GM12878 (cell line): Measurements from ENCODE around the gene NFATC1. TPM values are rescaled to one million over a fixed set of nuclear protein-coding genes. Genes with fewer than 3 reads are reported as not detected.

Source experiments
- ATAC-seq: fragments of 200-7000 bp; cut with Tn5 transposase; 3 replicates; pipeline ENCODE4 v1.9.1; 2020; ENCODE audit warnings: mild to moderate bottlenecking, moderate library complexity
- BruUV-seq: library from RNA; stranded (reverse); fragments of 400-500 nt; replicated peaks from 2 replicates; lab custom pipeline; 2021; lab: Mats Ljungman, UMichigan
- CTCF ChIA-PET: fragments of 300-600 bp; sonication (Branson Sonifier 250); formaldehyde crosslinking; extraction: SDS; loops from one replicate; lab custom pipeline; 2021; ENCODE audit warnings: inconsistent platforms; lab: Yijun Ruan, JAX
- POLR2A ChIA-PET: fragments of 350-600 bp; formaldehyde crosslinking; extraction: SDS; loops from one replicate; lab custom pipeline; 2021; ENCODE audit warnings: inconsistent platforms; lab: Charles Lee
- RAD21 ChIA-PET: fragments of 300-600 bp; sonication (Branson Sonifier 250); formaldehyde crosslinking; loops from one replicate; lab custom pipeline; 2023; ENCODE audit warnings: antibody characterized with exemption; ENCODE audit not compliant: unreplicated experiment; lab: Charles Lee
- SMC1A ChIA-PET: fragments of 300-600 bp; sonication (Branson Sonifier 250); formaldehyde crosslinking; loops from one replicate; lab custom pipeline; 2023; ENCODE audit not compliant: unreplicated experiment, uncharacterized antibody; lab: Charles Lee
- DNase-seq: peaks from one replicate; pipeline ENCODE4 v3.0.0-alpha.2; 2011; ENCODE audit warnings: low read depth, low spot score
- FAIRE-seq: peaks from 3 replicates; lab custom pipeline; 2011; peaks lifted over from hg19 to GRCh38; lab: Jason Lieb, UNC
- H2AFZ ChIP-seq: 2 replicates; pipeline ENCODE4 v1.6.0; 2011; ENCODE audit warnings: low read depth, low read length, control low read depth; ENCODE audit not compliant: control insufficient read depth
- H3K27ac ChIP-seq: 2 replicates; pipeline ENCODE4 v1.5.1; 2011; ENCODE audit warnings: control low read depth; ENCODE audit not compliant: control insufficient read depth, insufficient read depth
- H3K27me3 ChIP-seq, 2 experiments: replicated peaks in 1 of 2; 2 replicates each; pipeline versions ENCODE4 v1.6.0 to v1.6.1; 2011; ENCODE audit warnings: low read length in 1 of 2; ENCODE audit not compliant: control insufficient read depth in 2 of 2, insufficient read depth in 2 of 2
- H3K36me3 ChIP-seq, 2 experiments: 2 replicates each; pipeline ENCODE4 v1.5.1; 2011; ENCODE audit warnings: low read length in 1 of 2; ENCODE audit not compliant: control insufficient read depth in 2 of 2, insufficient read depth in 2 of 2
- H3K4me1 ChIP-seq: 2 replicates; pipeline ENCODE4 v1.6.1; 2011; ENCODE audit warnings: mild to moderate bottlenecking, low read length, moderate library complexity, mixed read lengths; ENCODE audit not compliant: control insufficient read depth, insufficient read depth
- H3K4me2 ChIP-seq: 2 replicates; pipeline ENCODE4 v1.6.0; 2011; ENCODE audit warnings: control low read depth; ENCODE audit not compliant: control insufficient read depth, insufficient read depth
- H3K4me3 ChIP-seq: fragments of 200-600 bp; sonication (generic); 2 replicates; pipeline ENCODE4 v1.5.1; 2016
- H3K79me2 ChIP-seq: 2 replicates; pipeline ENCODE4 v1.6.0; 2011; ENCODE audit warnings: low read length; ENCODE audit not compliant: control insufficient read depth, insufficient read depth
- H3K9ac ChIP-seq: 2 replicates; pipeline ENCODE4 v1.8.0; 2011; ENCODE audit warnings: low read length, control low read depth, mixed read lengths; ENCODE audit not compliant: control insufficient read depth, insufficient read depth
- H3K9me3 ChIP-seq: replicated peaks from 3 replicates; pipeline ENCODE4 v1.5.1; 2011; ENCODE audit warnings: mild to moderate bottlenecking, low read length; ENCODE audit not compliant: control insufficient read depth, insufficient read depth
- H4K20me1 ChIP-seq: 2 replicates; pipeline ENCODE4 v1.6.0; 2011; ENCODE audit not compliant: control insufficient read depth, insufficient read depth
- ASH2L ChIP-seq: fragments of 300-600, 200-600 bp; sonication (generic); IDR thresholded peaks from 2 replicates; pipeline ENCODE4 v1.6.1; 2017; ENCODE audit warnings: low read depth, mild to moderate bottlenecking, borderline replicate concordance
- ATF7 ChIP-seq: fragments of 450-650 bp; IDR thresholded peaks from 2 replicates; pipeline ENCODE4 v1.6.1; 2016; ENCODE audit warnings: low read depth, mild to moderate bottlenecking
- BCL11A ChIP-seq: IDR thresholded peaks from 2 replicates; pipeline ENCODE4 v1.6.1; 2011; ENCODE audit warnings: low read depth, low read length
- CREM ChIP-seq: IDR thresholded peaks from 2 replicates; pipeline ENCODE4 v1.6.1; 2014; ENCODE audit warnings: antibody characterized with exemption, low read depth
- EED ChIP-seq: sonication (generic); IDR thresholded peaks from 2 replicates; pipeline ENCODE4 v1.6.1; 2016; ENCODE audit warnings: antibody characterized with exemption, low read depth
- HSF1 ChIP-seq: fragments of 150-350 bp; IDR thresholded peaks from 2 replicates; pipeline ENCODE4 v1.6.1; 2014; ENCODE audit warnings: mild to moderate bottlenecking, low read depth, low read length
- KLF5 ChIP-seq: fragments of 450-650 bp; IDR thresholded peaks from 2 replicates; pipeline ENCODE4 v1.6.1; 2014; ENCODE audit warnings: mild to moderate bottlenecking; ENCODE audit not compliant: partially characterized antibody
- LARP7 ChIP-seq: fragments of 450-650 bp; IDR thresholded peaks from 2 replicates; pipeline ENCODE4 v1.6.1; 2017; ENCODE audit warnings: mild to moderate bottlenecking
- MTA2 ChIP-seq: fragments of 450-650 bp; IDR thresholded peaks from 2 replicates; pipeline ENCODE4 v1.6.1; 2016; ENCODE audit warnings: low read depth, mild to moderate bottlenecking, moderate library complexity
- NR2F1 ChIP-seq: fragments of 450-650 bp; conservative IDR thresholded peaks from 2 replicates; pipeline ENCODE4 v1.6.1; 2017; ENCODE audit warnings: mild to moderate bottlenecking
- PML ChIP-seq: IDR thresholded peaks from 2 replicates; pipeline ENCODE4 v1.6.1; 2012; ENCODE audit warnings: low read length, inconsistent platforms
- POLR2AphosphoS2 ChIP-seq: IDR thresholded peaks from 2 replicates; pipeline ENCODE4 v1.6.1; 2011; ENCODE audit warnings: low read depth, mild to moderate bottlenecking, low read length, improper control_type of control experiment, moderate library complexity
- RAD51 ChIP-seq: fragments of 450-650 bp; IDR thresholded peaks from 2 replicates; pipeline ENCODE4 v1.6.1; 2016; ENCODE audit warnings: moderate library complexity, mild to moderate bottlenecking, inconsistent platforms
- SIX5 ChIP-seq: IDR thresholded peaks from 2 replicates; pipeline ENCODE4 v1.6.1; 2011; ENCODE audit warnings: mild to moderate bottlenecking, low read depth, low read length, moderate library complexity; ENCODE audit not compliant: severe bottlenecking
- SRF ChIP-seq, 2 experiments: IDR thresholded peaks; 2 replicates each; pipeline ENCODE4 v1.6.1; 2011; ENCODE audit warnings: low read depth in 2 of 2, low read length in 2 of 2, mild to moderate bottlenecking in 1 of 2, moderate library complexity in 1 of 2
- STAT3 ChIP-seq: IDR thresholded peaks from 2 replicates; pipeline ENCODE4 v1.6.1; 2011; ENCODE audit warnings: low read depth, low read length, improper control_type of control experiment
- USF2 ChIP-seq: IDR thresholded peaks from 2 replicates; pipeline ENCODE4 v1.6.1; 2011; ENCODE audit warnings: low read depth, low read length, improper control_type of control experiment, borderline replicate concordance
- ZBTB33 ChIP-seq: fragments of 450-650 bp; IDR thresholded peaks from 2 replicates; pipeline ENCODE4 v1.6.1; 2017; ENCODE audit warnings: mild to moderate bottlenecking
- WGBS: methylation state at CpG from one replicate; pipeline ENCODE4 v1.1.6; 2016; ENCODE audit warnings: low lambda C conversion rate; ENCODE audit not compliant: insufficient replicate concordance, insufficient coverage; ENCODE audit errors: missing lambda C conversion rate; 5-methylcytosine and 5-hydroxymethylcytosine counted together
- in situ Hi-C: fragments of 300-500 bp; cut with MboI; formaldehyde crosslinking; loops from 9 replicates; pipeline ENCODE4 v1.14.3; 2018; ENCODE audit warnings: mixed read lengths
- intact Hi-C: fragments of 100-400 bp; cut with micrococcal nuclease; formaldehyde crosslinking; loops from one replicate; pipeline ENCODE4 v1.14.2; 2022; ENCODE audit not compliant: unreplicated experiment
- polyA plus RNA-seq, 11 experiments: library from polyadenylated mRNA; depleted of rRNA in 4 of 11; unstranded in 6 of 11; stranded (reverse) in 5 of 11; fragments of >200 nt; fragmentation: Nextera tagmentation in 4 of 11; fragmentation: Illumina TruSeq in 1 of 11; extraction: Ambion mirVana in 4 of 11; extraction: Trizol in 1 of 11; gene quantifications; 1 replicate in 1 of 11; 2 replicates in 10 of 11; pipeline versions ENCODE4 v1.2.1 to v1.2.3, GENCODE V29; 2011 to 2016; ENCODE audit warnings: inconsistent platforms in 2 of 11, missing spikeins in 2 of 11, low read depth in 1 of 11
- total RNA-seq, 4 experiments: library from RNA; depleted of rRNA in 3 of 4; stranded (reverse); fragments of >200 nt in 3 of 4; fragmentation: Illumina TruSeq in 1 of 4; extraction: Trizol in 1 of 4; gene quantifications; 2 replicates each; pipeline versions ENCODE4 v1.2.1 to v1.2.3, GENCODE V29; 2013 to 2021
- TF ChIP-seq, protein P1 (sequence below): IDR thresholded peaks from 2 replicates; pipeline ENCODE4 v1.6.1; 2011; ENCODE audit warnings: mild to moderate bottlenecking, low read depth, low read length, moderate library complexity; ENCODE audit not compliant: insufficient replicate concordance

NFATC1 gene
- total and polyA plus RNA-seq, 10 of the 15 experiments (the other 5 are each of a cell fraction or from before 2014, with no cell fraction given) = 0.84 to 20.8 (median 5.1) TPM

DNA sequence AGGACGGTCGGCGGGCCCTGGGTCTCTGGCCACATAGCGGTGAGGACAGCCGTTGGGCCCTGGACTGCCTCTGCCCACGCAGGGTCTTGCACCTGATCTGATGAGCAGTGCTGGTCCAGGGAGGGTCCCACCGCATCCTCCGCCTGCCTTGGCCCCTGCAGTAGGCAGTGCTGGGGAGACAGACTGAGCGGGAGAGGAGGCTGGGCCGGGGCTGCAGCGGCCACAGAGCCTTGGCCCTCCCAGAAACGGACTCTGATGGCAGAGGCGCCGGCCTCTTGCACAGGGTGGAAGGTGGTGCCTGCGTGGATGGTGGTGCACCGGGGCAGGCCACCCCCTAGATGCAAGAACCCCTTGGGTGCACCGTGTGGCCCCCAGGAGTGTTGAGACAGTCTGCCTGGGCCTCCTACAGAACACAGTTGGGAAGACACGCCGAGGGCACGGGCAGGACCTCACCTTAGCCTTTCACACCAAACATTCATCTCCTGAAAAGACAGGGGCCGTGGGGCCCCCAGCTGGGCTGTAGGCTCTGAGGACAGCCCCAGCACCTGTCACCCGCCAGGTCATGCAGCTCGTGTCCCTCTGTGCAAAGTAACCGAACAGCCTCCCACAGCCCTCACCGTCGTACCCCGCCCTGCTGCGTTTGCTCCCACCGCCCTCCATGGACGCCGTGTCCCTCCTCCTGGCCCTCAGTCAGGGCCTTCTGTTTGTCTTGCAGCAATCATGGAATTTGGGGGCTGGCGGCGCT lies 36.8 kb downstream of the NFATC1 start:
- no peaks in the 10 kb centered on the region for H3K27me3 ChIP-seq
- TF ChIP-seq ATF7 (no peak), HSF1 (no peak), STAT3 (no peak), USF2 (no peak), PML (no peak), CREM (no peak), SIX5 (no peak), ASH2L (no peak), LARP7 (no peak), MTA2 (no peak), RAD51 (no peak), ZBTB33 (no peak), EED (no peak), BCL11A (no peak), SRF (IDR thresholded peaks at IDR 0.05; ENCODE audit: low read depth in 2 of 2, low read length in 2 of 2) (no peak), NR2F1 (no peak), KLF5 (no peak), POLR2AphosphoS2 (no peak)
- TF ChIP-seq, protein P1, sequence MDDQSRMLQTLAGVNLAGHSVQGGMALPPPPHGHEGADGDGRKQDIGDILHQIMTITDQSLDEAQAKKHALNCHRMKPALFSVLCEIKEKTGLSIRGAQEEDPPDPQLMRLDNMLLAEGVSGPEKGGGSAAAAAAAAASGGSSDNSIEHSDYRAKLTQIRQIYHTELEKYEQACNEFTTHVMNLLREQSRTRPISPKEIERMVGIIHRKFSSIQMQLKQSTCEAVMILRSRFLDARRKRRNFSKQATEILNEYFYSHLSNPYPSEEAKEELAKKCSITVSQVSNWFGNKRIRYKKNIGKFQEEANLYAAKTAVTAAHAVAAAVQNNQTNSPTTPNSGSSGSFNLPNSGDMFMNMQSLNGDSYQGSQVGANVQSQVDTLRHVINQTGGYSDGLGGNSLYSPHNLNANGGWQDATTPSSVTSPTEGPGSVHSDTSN = no peak
- peaks cover 15% of the 10 kb centered on the region for H3K4me1 ChIP-seq
- H3K27ac ChIP-seq = no peak overlapping the region
- ChIA-PET SMC1A (interaction anchor here (0.9 kb wide), 1 partner anchor 33 kb away, joined by 3 read pairs; no protein-coding TSS in a partner anchor), RAD21 (no interaction called here), POLR2A (no interaction called here), CTCF (no interaction called here)
- intact Hi-C loops = no loop called here
- no peak overlapping the region for H2AFZ ChIP-seq
- ATAC-seq (no peak), FAIRE-seq (no peak), DNase-seq (no peak)
- BruUV-seq = no TSS peak
- no peaks in the 10 kb centered on the region; the same call in 2 of the 3 replicates for H3K9me3 ChIP-seq
- no peak overlapping the region for H3K4me2 ChIP-seq
- H3K36me3 ChIP-seq = peaks cover 0 to 10% of the 10 kb centered on the region in 2 experiments; a peak in 3 of 4 replicates
- no peaks in the 10 kb centered on the region for H4K20me1 ChIP-seq
- no peaks in the 10 kb centered on the region for H3K79me2 ChIP-seq
- in situ Hi-C loops = no loop called here
- H3K9ac ChIP-seq = no peak overlapping the region
- 97% methylated on average over 32 of the region's 33 CpGs for WGBS
- H3K4me3 ChIP-seq = no peak overlapping the region
